AG10803 (cell line): ENCODE measurements around the gene CYP1B1.

ENCODE experiments used
- DNase-seq: peaks from one replicate; pipeline ENCODE4 v3.0.0; 2010; ENCODE audit warnings: low read depth
- H3K4me3 ChIP-seq: 2 replicates; pipeline ENCODE4 v1.5.1; 2011; ENCODE audit warnings: mild to moderate bottlenecking, low read length, control low read depth
- TF ChIP-seq, protein P1 (sequence below): conservative IDR thresholded peaks from 2 replicates; pipeline ENCODE4 v1.5.1; 2011; ENCODE audit warnings: mild to moderate bottlenecking, low read length, control low read depth, inconsistent platforms

The CYP1B1 gene

DNA sequence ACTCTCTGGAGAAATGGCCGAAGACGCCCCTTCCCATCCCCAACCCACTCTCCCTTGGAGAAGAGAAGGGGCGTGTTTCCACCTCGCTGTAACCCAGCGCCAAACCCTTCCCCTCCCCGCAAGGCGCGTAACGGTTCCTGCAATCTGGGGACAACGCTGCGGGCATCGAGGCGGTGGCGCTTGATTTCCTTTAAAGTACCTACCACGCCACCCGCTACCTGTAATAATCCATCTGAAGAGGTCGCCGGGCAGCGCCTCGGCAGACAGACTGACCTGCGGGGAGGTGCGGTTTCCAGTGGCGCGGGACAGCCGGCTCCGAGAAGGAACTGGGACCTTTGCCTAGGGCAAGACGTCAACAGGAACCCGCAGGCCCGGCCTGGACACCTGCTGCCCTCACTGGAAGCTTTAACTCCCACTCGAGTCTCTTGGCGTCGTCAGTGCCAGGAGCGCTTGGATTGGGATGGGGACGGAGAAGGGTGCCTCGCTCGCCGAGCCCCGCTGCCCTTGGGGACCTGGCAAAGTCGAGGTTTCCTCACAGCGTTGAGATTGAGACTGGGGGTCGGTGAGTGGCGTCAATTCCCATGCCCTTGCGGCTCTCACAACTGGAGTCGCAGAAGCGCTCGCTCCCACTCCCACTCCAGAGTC is at the start of gene CYP1B1:
Gene CYP1B1, minus strand, starts transcription at position 645 of the 645 bp plus-strand sequence. CDS start 763 bp downstream, outside the sequence.
- H3K4me3 ChIP-seq = peak within 1 kb of the TSS; percentile 69
- peak; percentile 43 for DNase-seq
- TF ChIP-seq, protein P1, sequence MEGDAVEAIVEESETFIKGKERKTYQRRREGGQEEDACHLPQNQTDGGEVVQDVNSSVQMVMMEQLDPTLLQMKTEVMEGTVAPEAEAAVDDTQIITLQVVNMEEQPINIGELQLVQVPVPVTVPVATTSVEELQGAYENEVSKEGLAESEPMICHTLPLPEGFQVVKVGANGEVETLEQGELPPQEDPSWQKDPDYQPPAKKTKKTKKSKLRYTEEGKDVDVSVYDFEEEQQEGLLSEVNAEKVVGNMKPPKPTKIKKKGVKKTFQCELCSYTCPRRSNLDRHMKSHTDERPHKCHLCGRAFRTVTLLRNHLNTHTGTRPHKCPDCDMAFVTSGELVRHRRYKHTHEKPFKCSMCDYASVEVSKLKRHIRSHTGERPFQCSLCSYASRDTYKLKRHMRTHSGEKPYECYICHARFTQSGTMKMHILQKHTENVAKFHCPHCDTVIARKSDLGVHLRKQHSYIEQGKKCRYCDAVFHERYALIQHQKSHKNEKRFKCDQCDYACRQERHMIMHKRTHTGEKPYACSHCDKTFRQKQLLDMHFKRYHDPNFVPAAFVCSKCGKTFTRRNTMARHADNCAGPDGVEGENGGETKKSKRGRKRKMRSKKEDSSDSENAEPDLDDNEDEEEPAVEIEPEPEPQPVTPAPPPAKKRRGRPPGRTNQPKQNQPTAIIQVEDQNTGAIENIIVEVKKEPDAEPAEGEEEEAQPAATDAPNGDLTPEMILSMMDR = no peak

DNA sequence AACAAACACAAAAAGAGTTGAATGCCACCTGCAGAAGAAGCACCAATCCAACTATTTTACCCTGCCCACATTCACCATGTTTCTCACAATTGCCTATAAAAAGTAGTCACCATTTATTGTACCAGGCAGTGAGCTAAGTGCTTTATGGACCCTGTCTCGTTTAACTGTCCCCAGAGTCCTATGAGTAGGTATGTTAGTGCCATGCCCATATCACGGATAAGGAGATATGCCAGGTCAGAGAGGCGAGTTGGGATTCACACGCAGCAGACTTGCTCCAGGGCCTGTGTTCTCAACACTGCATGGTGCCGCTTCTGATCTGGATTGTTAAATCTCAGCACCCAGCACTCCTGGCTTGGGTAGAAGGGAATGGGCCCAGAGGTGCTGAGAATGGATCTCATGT is 49.1 kb upstream of the CYP1B1 start:
- TF ChIP-seq, protein P1 = no peak
- H3K4me3 ChIP-seq = no peak overlapping the region
- no peak for DNase-seq

DNA sequence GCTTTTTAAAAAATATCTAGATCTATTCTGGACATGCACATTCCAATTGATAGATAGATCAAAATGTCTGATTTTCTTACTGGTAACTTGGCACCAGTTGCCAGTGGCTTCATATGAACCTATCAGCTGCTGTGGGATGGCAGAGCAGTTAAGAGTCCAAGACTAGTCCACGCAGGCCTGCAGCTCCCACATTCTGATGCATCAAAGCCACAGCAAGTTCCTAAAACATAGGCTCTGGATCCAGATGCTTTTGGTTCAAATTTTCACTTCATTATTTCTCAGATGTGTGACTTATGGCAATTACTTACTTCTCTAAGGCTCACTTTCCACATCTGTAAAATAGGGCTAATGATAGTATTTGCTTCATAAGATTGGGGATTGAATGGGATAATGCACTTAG is 48.0 kb upstream of the CYP1B1 start:
- no peak overlapping the region for H3K4me3 ChIP-seq
- DNase-seq = no peak
- TF ChIP-seq, protein P1 = no peak

DNA sequence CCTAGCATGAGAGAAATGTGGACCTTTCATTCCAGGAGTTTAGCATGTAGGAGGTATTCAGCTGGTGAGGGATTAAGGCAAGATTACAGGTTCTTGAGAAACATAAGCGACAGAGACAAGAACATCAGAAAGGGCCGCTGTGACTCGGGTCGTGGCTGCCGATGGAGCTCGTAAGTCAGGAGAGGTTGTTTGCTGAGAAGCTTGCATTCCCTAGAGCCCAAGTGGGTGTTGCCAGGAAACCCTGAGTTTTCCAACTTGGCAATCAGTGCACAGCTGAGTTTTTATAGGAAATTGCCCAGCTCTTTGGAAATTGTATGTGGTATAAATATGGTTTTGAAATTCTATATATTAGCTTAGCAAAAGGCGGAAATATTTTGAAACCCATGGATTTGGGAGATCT is 46.4 kb upstream of the CYP1B1 start:
- TF ChIP-seq, protein P1 = no peak
- H3K4me3 ChIP-seq = no peak overlapping the region
- peak; percentile 62 for DNase-seq

DNA sequence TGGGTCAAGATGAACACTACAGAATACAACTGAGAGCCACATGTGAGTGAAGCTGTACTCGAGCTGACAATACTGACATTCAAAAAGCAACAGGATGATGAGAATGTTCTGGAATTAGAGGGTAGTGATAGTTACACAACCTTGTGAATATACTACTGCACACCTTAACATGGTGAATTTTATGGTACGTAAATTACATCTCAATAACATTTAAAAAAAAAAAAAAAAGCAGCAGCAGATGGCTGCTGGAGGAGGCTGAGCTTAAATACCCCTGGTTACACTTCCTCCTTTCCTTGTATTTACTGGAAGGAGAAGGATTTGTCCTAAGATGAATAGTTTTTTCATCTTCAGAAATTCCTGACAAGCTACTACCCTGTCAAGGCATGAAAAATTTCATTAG is 45.5 kb upstream of the CYP1B1 start:
- TF ChIP-seq, protein P1 = no peak
- no peak overlapping the region for H3K4me3 ChIP-seq
- no peak for DNase-seq

DNA sequence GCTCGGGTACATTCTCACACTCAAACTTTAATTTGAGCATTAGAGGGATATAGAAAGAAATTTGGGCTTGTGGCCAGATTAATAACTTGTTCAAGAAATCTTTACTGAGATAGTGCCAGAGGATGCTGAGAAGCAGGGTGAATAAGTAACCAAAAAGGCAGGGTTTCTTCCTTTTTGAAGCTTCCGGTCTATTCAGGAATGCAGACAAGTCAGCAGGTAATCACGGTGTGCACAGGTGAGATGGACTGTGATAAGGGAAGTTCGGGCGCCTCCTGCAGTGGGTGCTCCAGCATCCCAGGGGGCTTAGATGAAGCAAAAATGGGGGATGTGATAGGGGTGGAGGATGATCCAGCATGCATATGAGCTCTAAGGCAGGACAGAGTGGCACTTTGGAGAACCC is 44.9 kb upstream of the CYP1B1 start:
- TF ChIP-seq, protein P1 = no peak
- no peak overlapping the region for H3K4me3 ChIP-seq
- no peak for DNase-seq

DNA sequence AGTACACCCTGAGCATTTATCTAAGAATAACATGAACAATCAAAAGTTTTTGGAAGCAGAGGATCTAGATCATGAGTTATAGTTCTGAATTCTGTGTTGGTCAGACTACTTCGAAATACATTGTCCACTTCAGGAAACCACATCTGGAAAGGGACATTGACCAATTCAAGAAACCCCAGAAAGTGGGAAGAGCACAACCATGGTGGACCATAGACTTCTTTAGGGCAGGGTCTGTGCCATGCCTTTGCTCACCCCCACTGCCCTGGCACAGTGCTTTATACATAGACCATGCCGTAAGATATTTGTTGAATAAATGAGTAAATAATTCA is 44.3 kb upstream of the CYP1B1 start:
- H3K4me3 ChIP-seq = no peak overlapping the region
- no peak for DNase-seq
- TF ChIP-seq, protein P1 = no peak
